ENCODE measurements around the gene MAG.
"Not testable (repeated sequence)": the region's sequence is repeated elsewhere in the genome, so short reads cannot be mapped to it uniquely, and the experiment has no call there.

MAG gene

GRCh38 chr19:35347930-35348298 is 56.0 kb downstream of the MAG start:
- no peak for DNase-seq

GRCh38 chr19:35348911-35349611 is 57.1 kb downstream of the MAG start:
- no peak for DNase-seq

- DNase-seq, result no peak
Observed at GRCh38 chr19:35349614-35350521, 57.9 kb downstream of the MAG start.

DNA sequence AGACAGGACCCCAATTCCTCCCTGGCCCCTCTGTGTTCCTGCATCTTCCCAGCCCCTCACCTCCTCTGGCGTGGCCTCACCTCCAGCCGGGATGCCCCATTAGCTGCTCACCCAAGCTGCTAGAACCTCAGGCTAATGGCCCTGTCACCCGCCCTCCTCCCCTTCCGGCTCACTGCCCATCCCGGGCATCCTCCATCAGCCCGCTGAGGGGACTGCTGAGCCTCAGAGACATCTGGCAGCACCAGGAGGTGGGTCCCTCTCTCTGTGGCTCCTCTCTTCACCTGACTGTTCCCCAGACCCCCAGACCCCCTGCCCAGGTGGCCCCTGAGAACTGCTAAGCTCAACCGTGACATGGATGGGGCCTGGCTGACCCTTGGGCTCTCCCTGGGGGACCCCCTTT is 58.6 kb downstream of the MAG start:
- no peak for DNase-seq

GRCh38 chr19:35351411-35352176 is 59.6 kb downstream of the MAG start:
- no peak for DNase-seq

DNA sequence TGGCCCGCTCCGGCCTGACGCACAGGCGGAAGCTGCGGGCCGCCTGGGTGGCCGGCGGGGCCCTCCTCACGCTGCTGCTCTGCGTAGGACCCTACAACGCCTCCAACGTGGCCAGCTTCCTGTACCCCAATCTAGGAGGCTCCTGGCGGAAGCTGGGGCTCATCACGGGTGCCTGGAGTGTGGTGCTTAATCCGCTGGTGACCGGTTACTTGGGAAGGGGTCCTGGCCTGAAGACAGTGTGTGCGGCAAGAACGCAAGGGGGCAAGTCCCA is 60.2 kb downstream of the MAG start:
- DNase-seq, result no peak

DNA sequence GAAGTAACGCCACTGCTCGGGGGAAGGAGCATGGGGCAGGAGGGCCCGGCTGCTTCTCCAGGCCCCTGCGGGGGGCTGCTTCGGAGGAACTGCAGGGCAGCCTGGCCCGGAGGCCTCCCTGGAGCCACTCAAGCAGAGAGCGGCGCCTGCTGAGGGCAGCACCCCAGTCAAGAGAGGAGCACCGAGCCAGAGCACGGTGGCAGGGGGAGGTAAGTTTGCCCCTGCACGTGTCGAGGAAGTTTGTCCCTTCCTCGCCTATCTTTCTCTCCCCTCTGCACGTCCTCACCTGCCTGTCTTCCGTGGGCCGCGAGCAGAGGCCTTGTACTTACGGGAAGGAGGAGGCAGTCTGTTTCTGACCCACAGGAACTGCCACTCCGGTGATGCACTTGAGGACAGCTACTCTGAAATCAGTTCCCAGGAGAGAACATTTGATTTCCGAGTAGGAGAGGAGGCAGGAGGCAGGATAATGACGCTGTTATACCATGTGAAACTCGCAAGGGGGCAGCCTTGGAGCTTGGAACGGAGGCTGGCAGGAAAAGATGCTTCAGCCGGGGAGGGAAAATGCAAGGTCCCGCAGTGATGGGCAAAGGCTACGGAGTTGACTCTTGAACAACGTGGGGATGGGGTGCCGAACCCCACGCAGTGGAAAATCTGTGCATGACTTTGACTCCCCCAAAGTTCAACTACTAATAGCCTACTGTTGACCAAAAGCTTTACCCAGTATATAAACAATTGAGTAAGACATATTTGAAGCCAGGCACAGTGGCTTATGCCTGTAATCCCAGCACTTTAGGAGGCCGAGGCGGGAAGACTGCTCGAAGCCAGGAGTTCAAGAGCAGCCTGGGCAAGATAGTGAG is 60.7 kb downstream of the MAG start:
- DNase-seq, result peak; percentile 66

DNA sequence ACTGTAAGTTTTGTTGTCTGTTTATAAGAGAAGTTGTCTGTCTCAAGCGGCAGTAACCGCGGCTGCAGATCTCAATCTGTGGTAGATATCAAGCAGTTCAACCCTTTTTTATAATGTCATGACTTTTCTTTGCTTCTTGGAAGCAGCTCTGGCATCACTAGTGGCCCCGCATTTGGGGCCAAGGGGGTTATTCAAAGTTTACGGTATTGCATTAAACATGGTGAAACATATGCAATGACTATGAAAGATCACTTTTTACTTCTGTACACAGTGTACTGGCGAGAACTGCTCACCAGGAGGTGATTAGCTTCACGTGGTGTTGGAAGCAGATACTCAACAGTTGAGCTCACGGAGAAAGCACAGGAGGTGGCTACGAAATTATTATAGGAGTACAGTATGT is 61.7 kb downstream of the MAG start:
- DNase-seq, result no peak

DNA sequence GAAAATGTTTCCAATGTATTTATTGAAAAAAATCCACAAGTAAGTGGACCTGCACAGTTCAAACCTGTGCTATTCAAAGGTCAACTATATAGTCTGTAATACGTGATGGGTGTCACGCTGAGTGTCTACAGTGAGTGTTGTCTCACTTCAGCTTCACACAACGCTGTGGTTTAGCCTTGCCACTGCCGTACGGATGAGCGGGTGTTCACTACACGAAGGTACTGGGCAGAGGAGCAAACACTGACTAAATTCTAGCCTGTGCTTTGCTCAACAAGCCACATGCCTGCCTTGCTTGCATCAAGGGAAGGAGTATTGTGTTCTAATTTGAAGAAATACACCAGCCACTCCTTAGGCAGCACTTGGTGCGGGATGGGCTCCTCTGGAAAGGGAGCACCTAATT is 62.9 kb downstream of the MAG start:
- no peak for DNase-seq

GRCh38 chr19:35355791-35356460 is 64.0 kb downstream of the MAG start:
- no peak for DNase-seq

GRCh38 chr19:35357867-35358573 is 66.1 kb downstream of the MAG start, which contains the start of gene FFAR3:
FFAR3 (plus strand) TSS chr19:35358460; CDS start chr19:35358891, 431 bp downstream.
- DNase-seq, result no peak

DNA sequence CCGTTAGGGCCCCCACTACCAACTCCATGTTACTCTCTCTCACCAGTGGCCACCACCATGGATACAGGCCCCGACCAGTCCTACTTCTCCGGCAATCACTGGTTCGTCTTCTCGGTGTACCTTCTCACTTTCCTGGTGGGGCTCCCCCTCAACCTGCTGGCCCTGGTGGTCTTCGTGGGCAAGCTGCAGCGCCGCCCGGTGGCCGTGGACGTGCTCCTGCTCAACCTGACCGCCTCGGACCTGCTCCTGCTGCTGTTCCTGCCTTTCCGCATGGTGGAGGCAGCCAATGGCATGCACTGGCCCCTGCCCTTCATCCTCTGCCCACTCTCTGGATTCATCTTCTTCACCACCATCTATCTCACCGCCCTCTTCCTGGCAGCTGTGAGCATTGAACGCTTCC is 66.9 kb downstream of the MAG start:
- DNase-seq, result not testable (repeated sequence)

DNA sequence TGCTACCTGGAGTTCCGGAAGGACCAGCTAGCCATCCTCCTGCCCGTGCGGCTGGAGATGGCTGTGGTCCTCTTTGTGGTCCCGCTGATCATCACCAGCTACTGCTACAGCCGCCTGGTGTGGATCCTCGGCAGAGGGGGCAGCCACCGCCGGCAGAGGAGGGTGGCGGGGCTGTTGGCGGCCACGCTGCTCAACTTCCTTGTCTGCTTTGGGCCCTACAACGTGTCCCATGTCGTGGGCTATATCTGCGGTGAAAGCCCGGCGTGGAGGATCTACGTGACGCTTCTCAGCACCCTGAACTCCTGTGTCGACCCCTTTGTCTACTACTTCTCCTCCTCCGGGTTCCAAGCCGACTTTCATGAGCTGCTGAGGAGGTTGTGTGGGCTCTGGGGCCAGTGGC is 67.4 kb downstream of the MAG start:
- DNase-seq, result not testable (repeated sequence)

- not testable (repeated sequence) for DNase-seq
Observed at GRCh38 chr19:35360081-35360480, 68.1 kb downstream of the MAG start.

DNA sequence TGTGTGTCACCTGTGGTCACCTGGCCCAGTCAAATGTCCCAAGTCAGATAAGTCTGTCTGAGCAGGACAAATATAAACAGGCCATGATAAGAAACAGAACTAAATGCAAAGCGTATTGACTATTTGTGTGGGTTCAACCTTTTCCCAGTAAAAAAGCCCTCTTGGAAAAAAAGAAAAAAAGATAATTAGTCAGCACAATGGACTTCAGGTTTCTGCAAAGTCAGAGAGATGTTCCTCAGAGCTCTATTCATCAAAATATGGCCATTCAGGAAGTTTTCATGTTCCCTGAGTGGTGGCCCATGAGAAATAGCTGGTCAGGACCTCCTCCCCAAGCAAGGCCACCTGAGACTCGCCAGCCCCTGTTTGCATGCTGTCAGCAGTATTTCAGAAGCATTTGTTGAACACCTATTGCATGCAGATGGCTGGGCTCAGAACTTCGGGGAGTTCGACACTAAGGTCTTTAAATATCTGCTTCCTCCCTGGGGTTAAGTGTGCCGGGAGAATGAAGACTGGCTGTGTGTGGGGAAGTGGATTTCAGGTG is 69.0 kb downstream of the MAG start:
- no peak for DNase-seq

- no peak for DNase-seq
Observed at GRCh38 chr19:35362261-35363000, 70.5 kb downstream of the MAG start.

GRCh38 chr19:35363001-35363590 is 71.1 kb downstream of the MAG start:
- no peak for DNase-seq

All from KG1 (cell line).